Karpas-422 (cell line): ENCODE results near the gene SLC22A5. TPM values are rescaled to one million over a fixed set of nuclear protein-coding genes. Genes with fewer than 3 reads are reported as not detected.

Experiments
- DNase-seq: peaks from one replicate; pipeline ENCODE4 v3.0.0-alpha.2; 2015
- H2AFZ ChIP-seq: fragments of 200-600 bp; sonication (generic); 2 replicates; pipeline ENCODE4 v1.6.1; 2014; ENCODE audit warnings: antibody characterized with exemption, low read length, mixed read lengths
- H3K27ac ChIP-seq: fragments of 200-600 bp; sonication (generic); 2 replicates; pipeline ENCODE4 v1.5.1; 2014; ENCODE audit warnings: mild to moderate bottlenecking, low read length, moderate library complexity
- H3K27me3 ChIP-seq: fragments of 200-600 bp; sonication (generic); 2 replicates; pipeline ENCODE4 v1.6.1; 2014; ENCODE audit warnings: low read length, mixed read lengths
- H3K36me3 ChIP-seq: fragments of 200-600 bp; sonication (generic); 2 replicates; pipeline ENCODE4 v1.6.1; 2014; ENCODE audit warnings: low read length, mixed read lengths; ENCODE audit not compliant: insufficient read depth
- H3K4me1 ChIP-seq: fragments of 200-600 bp; sonication (generic); 2 replicates; pipeline ENCODE4 v1.6.1; 2014; ENCODE audit warnings: mild to moderate bottlenecking, low read length, mixed read lengths
- H3K4me2 ChIP-seq: fragments of 200-600 bp; sonication (generic); 2 replicates; pipeline ENCODE4 v1.6.1; 2014; ENCODE audit warnings: low read length, low read depth, mild to moderate bottlenecking; ENCODE audit not compliant: poor library complexity, severe bottlenecking
- H3K4me3 ChIP-seq: fragments of 200-600 bp; sonication (generic); 2 replicates; pipeline ENCODE4 v1.5.1; 2014; ENCODE audit warnings: mild to moderate bottlenecking, antibody characterized with exemption, low read length, mixed read lengths
- H3K79me2 ChIP-seq: fragments of 200-600 bp; sonication (generic); 2 replicates; pipeline ENCODE4 v1.6.1; 2014; ENCODE audit warnings: mild to moderate bottlenecking, low read length, mixed read lengths
- H3K9ac ChIP-seq: fragments of 200-600 bp; sonication (generic); 2 replicates; pipeline ENCODE4 v1.6.0; 2014; ENCODE audit warnings: low read length
- H3K9me2 ChIP-seq: fragments of 200-600 bp; sonication (generic), shearing (Covaris generic); replicated peaks from 2 replicates; pipeline ENCODE4 v1.6.0; 2014; ENCODE audit warnings: mild to moderate bottlenecking, low read length, moderate library complexity; ENCODE audit not compliant: insufficient read depth
- H3K9me3 ChIP-seq: fragments of 300-700, 200-600 bp; sonication (generic); 2 replicates; pipeline ENCODE4 v1.6.1; 2014; ENCODE audit warnings: low read length, mixed read lengths
- H4K20me1 ChIP-seq: fragments of 200-600 bp; sonication (generic); 2 replicates; pipeline ENCODE4 v1.6.1; 2014; ENCODE audit warnings: mild to moderate bottlenecking, antibody characterized with exemption, low read length, low read depth; ENCODE audit not compliant: insufficient read depth
- total RNA-seq: library from RNA; depleted of rRNA; stranded (reverse); fragments of >200 nt; shearing (Covaris generic); gene quantifications from 2 replicates; pipeline ENCODE4 v1.2.3, GENCODE V29; 2014; ENCODE audit warnings: low replicate concordance

The SLC22A5 gene
- total RNA-seq, 1 experiment from 2014 or later = 5.2 TPM

DNA sequence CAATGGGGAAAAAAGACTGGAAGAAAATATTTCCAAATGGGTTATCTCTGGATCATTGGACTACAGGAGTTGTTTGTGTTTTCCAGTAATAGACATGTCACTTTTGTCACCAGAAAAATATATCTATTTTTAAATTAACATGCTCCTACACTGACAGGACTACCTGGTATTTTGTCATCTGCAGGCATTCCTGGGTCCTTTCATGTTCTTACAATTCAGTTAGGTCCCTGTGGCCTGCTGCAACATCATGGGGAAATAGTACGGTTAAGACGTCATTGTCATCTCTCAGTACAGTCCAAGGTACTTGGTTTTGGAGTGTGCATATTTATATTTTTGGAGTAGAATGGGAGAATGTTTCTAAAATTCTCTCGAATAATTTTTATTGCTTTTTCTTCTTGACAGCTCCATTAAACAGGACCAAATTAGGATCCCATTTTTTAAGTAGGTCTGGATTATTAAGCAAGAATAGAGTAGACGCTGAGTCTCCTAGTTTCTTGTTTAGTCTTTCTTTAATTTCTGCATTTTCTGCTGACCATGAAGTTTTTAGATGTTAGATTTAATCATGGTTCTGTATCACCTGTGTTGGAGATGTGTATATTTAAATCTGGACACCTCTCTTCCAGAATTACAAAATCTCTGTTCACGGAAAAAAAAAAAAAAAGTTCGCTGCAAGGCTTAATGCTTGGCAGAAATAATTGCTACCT is 46.9 kb downstream of the SLC22A5 start:
- Histone ChIP-seq H3K9me2 (no peaks in the 10 kb centered on the region), H3K4me3 (no peak overlapping the region), H3K36me3 (no peaks in the 10 kb centered on the region), H3K79me2 (no peaks in the 10 kb centered on the region), H3K4me1 (peaks cover 36% of the 10 kb centered on the region), H3K9ac (no peak overlapping the region), H3K27ac (no peak overlapping the region), H3K4me2 (no peak overlapping the region), H3K27me3 (no peaks in the 10 kb centered on the region), H3K9me3 (no peaks in the 10 kb centered on the region), H4K20me1 (no peaks in the 10 kb centered on the region), H2AFZ (no peak overlapping the region)
- no peak for DNase-seq

GRCh38 chr5:132417010-132417439 is 47.5 kb downstream of the SLC22A5 start:
- Histone ChIP-seq H3K9ac (no peak overlapping the region), H2AFZ (no peak overlapping the region), H3K9me3 (no peaks in the 10 kb centered on the region), H3K4me3 (no peak overlapping the region), H4K20me1 (no peaks in the 10 kb centered on the region), H3K4me1 (peaks cover 35% of the 10 kb centered on the region), H3K27ac (no peak overlapping the region), H3K36me3 (no peaks in the 10 kb centered on the region), H3K27me3 (no peaks in the 10 kb centered on the region), H3K4me2 (no peak overlapping the region), H3K9me2 (no peaks in the 10 kb centered on the region), H3K79me2 (no peaks in the 10 kb centered on the region)
- no peak for DNase-seq

DNA sequence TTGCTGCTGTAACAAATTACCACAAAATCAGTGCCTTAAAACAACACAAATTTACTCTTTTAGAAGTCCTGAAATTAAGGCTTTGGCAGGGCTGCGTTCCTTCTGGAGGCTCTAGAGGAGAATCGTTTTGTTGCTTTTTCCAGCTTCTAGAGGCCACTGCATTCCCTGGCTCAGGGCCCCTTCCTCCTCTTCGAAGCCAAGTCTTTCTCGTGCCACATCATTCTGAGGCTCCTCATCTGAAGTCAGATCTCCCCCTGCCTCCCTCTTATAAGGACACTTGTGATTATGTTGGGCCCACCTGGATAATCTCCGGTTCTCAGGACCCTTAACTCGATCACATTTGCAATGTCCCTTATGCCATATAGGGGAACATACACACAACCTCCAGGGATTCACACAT is 48.0 kb downstream of the SLC22A5 start:
- H4K20me1 ChIP-seq = no peaks in the 10 kb centered on the region
- DNase-seq = no peak
- H3K4me2 ChIP-seq = no peak overlapping the region
- H3K9ac ChIP-seq = no peak overlapping the region
- peaks cover 36% of the 10 kb centered on the region for H3K4me1 ChIP-seq
- no peaks in the 10 kb centered on the region for H3K36me3 ChIP-seq
- H2AFZ ChIP-seq = no peak overlapping the region
- H3K27me3 ChIP-seq = no peaks in the 10 kb centered on the region
- H3K79me2 ChIP-seq = no peaks in the 10 kb centered on the region
- H3K9me2 ChIP-seq = no peaks in the 10 kb centered on the region
- H3K9me3 ChIP-seq = no peaks in the 10 kb centered on the region
- no peak overlapping the region for H3K4me3 ChIP-seq
- no peak overlapping the region for H3K27ac ChIP-seq

- no peak overlapping the region for H3K4me2 ChIP-seq
- H3K9me2 ChIP-seq = no peaks in the 10 kb centered on the region
- peaks cover 41% of the 10 kb centered on the region for H3K4me1 ChIP-seq
- H3K36me3 ChIP-seq = no peaks in the 10 kb centered on the region
- H3K4me3 ChIP-seq = no peak overlapping the region
- H3K27me3 ChIP-seq = no peaks in the 10 kb centered on the region
- no peak overlapping the region for H3K9ac ChIP-seq
- no peaks in the 10 kb centered on the region for H4K20me1 ChIP-seq
- no peak for DNase-seq
- H2AFZ ChIP-seq = no peak overlapping the region
- no peaks in the 10 kb centered on the region for H3K79me2 ChIP-seq
- no peak overlapping the region for H3K27ac ChIP-seq
- no peaks in the 10 kb centered on the region for H3K9me3 ChIP-seq
Measured at GRCh38 chr5:132417889-132418485, 48.5 kb downstream of the SLC22A5 start.

DNA sequence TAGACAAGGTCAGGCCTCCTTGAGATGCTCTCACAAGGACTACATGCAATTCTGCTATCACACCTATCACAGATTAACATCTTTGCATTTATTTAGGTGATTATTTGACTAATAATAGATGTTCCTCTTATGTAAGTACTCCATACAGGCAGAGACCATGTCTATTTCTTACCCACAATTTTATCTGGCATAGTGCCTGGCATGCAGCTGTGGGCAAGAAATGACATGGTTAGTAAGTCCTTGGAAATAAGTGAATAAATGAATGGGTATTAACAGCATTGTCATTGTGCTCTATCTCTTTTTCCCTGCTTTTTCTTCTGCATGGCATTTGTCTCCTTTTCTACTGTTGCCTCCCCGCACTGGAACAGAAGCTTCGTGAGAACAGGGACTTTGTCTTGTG is 49.4 kb downstream of the SLC22A5 start:
- Histone ChIP-seq H3K9me3 (no peaks in the 10 kb centered on the region), H3K4me3 (no peak overlapping the region), H3K4me2 (no peak overlapping the region), H3K9me2 (no peaks in the 10 kb centered on the region), H4K20me1 (no peaks in the 10 kb centered on the region), H3K36me3 (no peaks in the 10 kb centered on the region), H3K9ac (no peak overlapping the region), H3K27me3 (no peaks in the 10 kb centered on the region), H3K4me1 (peaks cover 43% of the 10 kb centered on the region), H3K27ac (no peak overlapping the region), H3K79me2 (no peaks in the 10 kb centered on the region), H2AFZ (no peak overlapping the region)
- DNase-seq = no peak

DNA sequence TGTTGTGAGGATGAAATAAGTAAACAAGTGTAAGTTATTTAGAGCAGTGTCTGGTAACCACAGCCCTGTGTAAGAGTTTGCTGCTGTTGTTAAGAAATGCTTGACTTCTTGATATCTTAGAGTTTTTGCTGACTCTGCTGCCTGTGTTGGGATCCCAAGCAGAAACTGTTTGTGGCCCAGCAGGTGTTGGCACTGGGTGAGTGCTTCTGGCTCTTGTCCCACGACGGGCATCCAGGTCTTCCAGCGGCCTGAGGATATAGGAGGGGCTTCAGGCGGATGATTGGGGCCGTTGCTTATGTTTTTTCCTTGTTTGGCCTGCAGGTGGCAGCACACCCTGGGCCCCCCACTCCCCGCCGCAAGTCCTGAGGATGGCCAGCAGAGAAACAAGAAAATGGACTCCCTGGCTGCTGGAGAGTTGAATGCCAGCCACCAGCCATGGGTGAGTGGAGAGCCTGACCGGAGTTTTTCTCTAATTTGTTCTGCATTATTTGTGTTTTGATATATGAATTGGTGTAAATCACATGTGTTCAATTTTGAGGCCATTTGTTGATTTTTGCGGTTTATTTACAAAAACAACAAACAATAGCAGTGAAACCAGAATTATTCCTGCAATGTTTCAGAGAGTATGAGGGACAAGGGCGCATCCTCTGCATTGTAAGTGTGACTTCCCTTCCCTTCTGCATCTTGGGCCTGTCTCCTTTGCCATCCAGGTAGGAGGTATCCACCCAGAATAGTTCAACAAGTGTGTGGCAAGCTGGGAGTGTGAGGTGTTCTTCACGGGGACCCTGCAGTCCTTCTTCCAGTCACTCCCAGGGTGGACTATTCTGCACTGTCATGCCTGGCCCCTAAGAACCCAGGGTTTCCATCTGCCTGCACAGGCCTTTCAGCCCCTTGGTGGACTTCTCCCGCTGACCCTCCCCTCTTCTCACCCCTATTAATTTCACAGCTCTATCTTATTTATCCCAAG is 50.3 kb downstream of the SLC22A5 start:
- H3K36me3 ChIP-seq = no peaks in the 10 kb centered on the region
- no peak overlapping the region; the same call in 1 of the 2 replicates for H3K9ac ChIP-seq
- no peak overlapping the region for H3K4me3 ChIP-seq
- peaks cover 41% of the 10 kb centered on the region for H3K4me1 ChIP-seq
- no peaks in the 10 kb centered on the region for H4K20me1 ChIP-seq
- DNase-seq = peak; percentile 84
- no peaks in the 10 kb centered on the region for H3K9me2 ChIP-seq
- H3K79me2 ChIP-seq = no peaks in the 10 kb centered on the region
- H3K9me3 ChIP-seq = no peaks in the 10 kb centered on the region
- peak overlapping the region; percentile 27 for H3K4me2 ChIP-seq
- H2AFZ ChIP-seq = no peak overlapping the region
- H3K27me3 ChIP-seq = no peaks in the 10 kb centered on the region
- H3K27ac ChIP-seq = no peak overlapping the region

DNA sequence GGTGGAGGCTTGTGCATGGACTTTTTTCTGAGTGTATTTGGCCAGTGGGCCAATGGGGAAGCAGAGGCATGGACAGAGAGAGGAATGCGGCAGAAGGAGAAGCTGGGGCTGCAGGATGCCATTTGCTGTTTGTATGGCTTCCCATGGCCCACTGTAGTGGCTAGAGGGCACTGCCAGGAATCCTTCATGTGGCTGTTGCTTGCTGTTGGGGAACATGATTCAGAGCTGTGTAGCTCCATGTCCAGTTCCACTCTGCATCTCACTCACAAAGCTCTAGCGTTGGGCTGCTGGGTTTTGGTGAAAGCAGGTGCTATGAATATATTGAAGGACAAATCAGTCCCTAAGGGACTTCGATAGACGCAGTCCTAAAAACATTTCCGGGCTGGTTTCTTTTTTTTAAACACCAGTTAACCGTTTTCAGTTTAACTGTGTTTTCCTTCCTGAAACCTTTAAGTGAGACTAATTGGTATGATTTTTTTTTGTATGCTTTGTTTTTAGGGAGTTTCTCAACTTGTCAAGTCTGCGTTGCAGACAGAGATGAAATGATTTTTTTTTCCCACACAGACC is 51.3 kb downstream of the SLC22A5 start:
- Histone ChIP-seq H3K4me2 (peak overlapping the region; percentile 27), H3K36me3 (no peaks in the 10 kb centered on the region), H3K4me3 (no peak overlapping the region), H4K20me1 (no peaks in the 10 kb centered on the region), H3K27me3 (no peaks in the 10 kb centered on the region), H3K9ac (peak overlapping the region; percentile 6; the same call in 1 of the 2 replicates), H3K79me2 (no peaks in the 10 kb centered on the region), H3K27ac (peak overlapping the region; percentile 52), H3K9me3 (no peaks in the 10 kb centered on the region), H2AFZ (no peak overlapping the region), H3K9me2 (no peaks in the 10 kb centered on the region), H3K4me1 (peaks cover 42% of the 10 kb centered on the region)
- DNase-seq = peak; percentile 50

DNA sequence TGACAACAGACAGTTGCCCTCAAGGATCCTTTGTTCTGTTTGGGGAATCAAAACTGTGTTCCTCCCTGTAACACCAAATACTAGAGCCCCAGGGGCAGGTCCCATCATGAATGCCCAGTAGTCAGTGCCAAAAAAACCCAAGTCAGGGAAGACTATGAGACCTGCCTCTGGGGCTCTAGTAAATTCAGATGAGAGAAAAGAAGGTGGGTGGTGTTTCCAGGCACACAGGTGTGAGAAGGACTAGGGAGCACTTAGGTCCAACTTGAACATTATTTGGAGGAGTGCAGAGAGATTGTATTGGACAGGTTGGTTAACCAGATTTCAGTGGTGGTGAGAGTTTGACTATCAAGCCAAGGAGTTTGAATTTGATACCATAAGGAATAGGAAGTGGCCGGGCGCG is 52.0 kb downstream of the SLC22A5 start:
- Histone ChIP-seq H3K4me2 (no peak overlapping the region), H3K4me3 (no peak overlapping the region), H3K79me2 (no peaks in the 10 kb centered on the region)

More for the DNA sequence above, 52.0 kb downstream of the SLC22A5 start:
- H4K20me1 ChIP-seq = no peaks in the 10 kb centered on the region
- H3K27me3 ChIP-seq = no peaks in the 10 kb centered on the region
- no peak overlapping the region for H2AFZ ChIP-seq
- H3K9me3 ChIP-seq = no peaks in the 10 kb centered on the region
- peak overlapping the region; percentile 52 for H3K27ac ChIP-seq
- no peaks in the 10 kb centered on the region for H3K9me2 ChIP-seq
- H3K9ac ChIP-seq = no peak overlapping the region; the same call in 1 of the 2 replicates
- H3K36me3 ChIP-seq = no peaks in the 10 kb centered on the region
- H3K4me1 ChIP-seq = peaks cover 48% of the 10 kb centered on the region
- no peak for DNase-seq
